HG02763 (cell line): ENCODE measurements around the gene LMBR1L.
A peak's percentile ranks its signal among the peaks of the same experiment; 100 is the strongest.
"Not testable (repeated sequence)": the region's sequence is repeated elsewhere in the genome, so short reads cannot be mapped to it uniquely, and the experiment has no call there.

Source experiments
- ATAC-seq: cut with Tn5 transposase; IDR thresholded peaks from one replicate; pipeline ENCODE4 v1.9.1; 2021; ENCODE audit warnings: mild to moderate bottlenecking, moderate library complexity; ENCODE audit not compliant: unreplicated experiment

The LMBR1L gene, protein sequence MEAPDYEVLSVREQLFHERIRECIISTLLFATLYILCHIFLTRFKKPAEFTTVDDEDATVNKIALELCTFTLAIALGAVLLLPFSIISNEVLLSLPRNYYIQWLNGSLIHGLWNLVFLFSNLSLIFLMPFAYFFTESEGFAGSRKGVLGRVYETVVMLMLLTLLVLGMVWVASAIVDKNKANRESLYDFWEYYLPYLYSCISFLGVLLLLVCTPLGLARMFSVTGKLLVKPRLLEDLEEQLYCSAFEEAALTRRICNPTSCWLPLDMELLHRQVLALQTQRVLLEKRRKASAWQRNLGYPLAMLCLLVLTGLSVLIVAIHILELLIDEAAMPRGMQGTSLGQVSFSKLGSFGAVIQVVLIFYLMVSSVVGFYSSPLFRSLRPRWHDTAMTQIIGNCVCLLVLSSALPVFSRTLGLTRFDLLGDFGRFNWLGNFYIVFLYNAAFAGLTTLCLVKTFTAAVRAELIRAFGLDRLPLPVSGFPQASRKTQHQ

DNA sequence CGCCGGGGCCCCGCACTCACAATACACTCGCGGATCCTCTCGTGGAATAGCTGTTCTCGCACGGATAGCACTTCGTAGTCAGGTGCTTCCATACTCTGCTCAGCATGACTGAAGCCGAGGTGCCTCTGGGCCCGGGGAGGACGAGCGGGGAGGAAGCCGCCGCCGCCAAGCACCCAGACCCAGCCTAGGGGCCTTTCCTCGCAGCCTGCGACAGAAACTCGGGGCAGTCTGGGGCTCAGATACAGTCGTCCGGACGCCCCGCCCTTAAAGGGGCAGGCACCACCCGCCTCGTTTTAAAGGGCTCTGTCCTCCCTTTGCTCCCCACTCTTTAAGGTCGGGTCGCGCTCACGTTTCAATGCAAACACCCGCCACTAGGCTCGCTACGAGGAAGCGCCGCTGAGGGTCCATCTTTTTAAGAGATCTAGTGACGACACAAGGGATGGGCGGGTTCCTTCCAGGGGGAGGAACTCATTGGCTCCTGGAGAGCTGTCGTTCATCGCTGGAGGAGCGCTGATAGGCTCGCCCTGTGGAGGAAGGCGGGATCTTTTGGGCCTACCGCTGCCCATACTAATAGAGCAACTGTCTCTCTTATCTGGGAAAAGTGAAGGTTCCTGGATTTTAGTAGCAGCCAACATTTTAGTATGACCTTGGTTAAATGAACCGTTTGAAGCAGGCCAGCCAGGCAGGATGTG is at the start of gene LMBR1L:
TSS of gene LMBR1L (minus strand) at position 384 of the 692 bp plus-strand sequence. CDS start at position 92, 292 bp downstream.
- ATAC-seq, result peak; percentile 99

GRCh38 chr12:49160399-49160798 is 49.8 kb upstream of the LMBR1L start:
- no peak for ATAC-seq

DNA sequence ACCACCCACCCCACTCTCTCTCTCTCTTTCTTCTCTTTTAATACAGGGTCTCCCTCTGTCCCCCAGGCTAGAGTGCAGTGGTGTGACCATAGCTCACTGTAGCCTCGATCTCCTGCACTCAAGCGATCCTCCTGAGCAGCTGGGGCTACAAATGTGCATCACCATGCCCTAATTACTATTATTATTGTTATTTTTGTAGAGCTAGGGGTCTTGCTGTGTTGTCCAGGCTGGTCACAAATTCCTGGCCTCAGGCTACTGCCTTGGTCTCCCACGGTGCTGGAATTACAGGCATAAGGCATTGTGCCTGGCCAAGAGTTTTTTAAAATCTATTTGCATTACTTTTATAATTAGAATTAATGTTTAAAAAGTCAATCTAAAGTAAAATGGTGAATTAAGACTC is 43.6 kb upstream of the LMBR1L start:
- no peak for ATAC-seq

DNA sequence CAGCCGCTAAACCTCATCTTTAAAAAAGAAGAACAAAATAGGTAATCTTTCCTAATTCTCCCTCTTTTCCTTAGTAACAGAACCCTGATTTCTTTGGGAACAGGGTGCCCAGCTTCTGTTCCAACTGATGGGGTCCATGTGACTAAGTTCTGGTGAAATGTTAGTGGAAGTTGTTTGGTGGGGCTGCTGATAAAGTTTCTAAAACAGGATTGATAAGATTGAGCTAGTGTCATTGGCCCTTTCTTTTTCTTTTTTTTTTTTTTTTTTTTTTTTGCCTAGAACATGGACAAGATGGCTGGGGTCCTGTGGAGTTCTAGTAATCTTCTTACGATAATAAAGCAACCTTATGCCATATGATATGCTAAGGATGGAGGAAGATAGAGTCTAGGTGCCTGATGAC is 36.7 kb upstream of the LMBR1L start:
- no peak for ATAC-seq

DNA sequence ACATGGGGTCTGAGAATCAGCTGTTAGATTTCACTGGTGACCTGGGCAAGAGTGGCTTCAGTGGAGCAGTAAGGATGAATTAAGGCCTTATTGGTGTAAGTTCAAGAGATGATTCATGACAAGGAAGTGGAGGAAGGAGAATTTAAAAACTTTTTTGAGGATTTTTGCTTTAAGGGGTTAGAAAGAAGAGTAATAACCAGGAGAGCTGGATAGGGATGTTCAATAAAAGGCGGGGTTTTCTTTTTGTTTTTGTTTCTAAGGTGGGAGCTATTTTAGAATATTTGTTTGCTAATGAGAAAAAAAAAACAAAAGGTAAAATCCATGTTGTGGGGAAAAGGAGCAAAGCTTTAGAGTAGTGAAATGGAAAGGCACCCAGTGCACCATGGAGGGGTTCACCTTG is 35.8 kb upstream of the LMBR1L start:
- ATAC-seq, result no peak

GRCh38 chr12:49144384-49144783 is 33.7 kb upstream of the LMBR1L start:
- no peak for ATAC-seq

DNA sequence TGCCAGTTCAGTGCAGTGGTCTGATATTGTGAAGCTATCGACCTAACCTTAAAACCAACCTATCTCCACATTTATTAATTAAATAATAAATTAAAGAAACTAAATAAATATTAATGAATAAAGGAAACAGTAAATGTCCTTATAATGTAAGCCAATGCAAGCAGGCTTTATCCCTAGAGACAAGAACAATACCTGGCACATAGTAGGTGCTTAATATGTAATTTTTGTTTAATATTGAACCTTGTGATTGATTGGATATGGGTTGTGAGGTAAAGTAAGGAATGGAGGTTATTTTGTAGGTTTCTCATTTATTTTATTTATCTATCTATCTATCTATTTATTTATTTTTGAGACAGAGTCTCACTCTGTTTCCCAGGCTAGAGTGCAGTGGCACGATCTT is 28.4 kb upstream of the LMBR1L start:
- no peak for ATAC-seq

GRCh38 chr12:49138587-49138986 is 27.9 kb upstream of the LMBR1L start:
- no peak for ATAC-seq

DNA sequence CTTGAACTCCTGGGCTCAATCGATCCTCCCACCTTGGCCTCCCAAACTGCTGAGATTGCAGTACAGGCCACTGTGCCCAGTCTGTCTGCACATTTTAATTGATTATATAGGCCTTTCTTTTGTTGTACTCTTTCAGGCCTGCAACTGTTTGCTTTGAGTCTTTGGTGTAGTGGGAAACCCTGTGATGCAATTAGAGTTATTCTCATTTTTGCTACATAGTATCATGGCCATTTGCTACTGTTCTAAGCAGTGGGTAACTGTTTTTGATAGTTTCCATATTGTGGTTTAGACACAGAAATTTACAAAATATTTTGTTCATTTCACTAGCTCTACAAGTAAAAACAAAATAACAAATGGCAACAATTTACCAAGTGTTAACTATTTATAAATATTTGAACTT is 26.8 kb upstream of the LMBR1L start:
- ATAC-seq, result no peak

- ATAC-seq, result not testable (repeated sequence)
Observed at GRCh38 chr12:49136997-49137396, 26.4 kb upstream of the LMBR1L start.

GRCh38 chr12:49133590-49133989 is 22.9 kb upstream of the LMBR1L start:
- ATAC-seq, result no peak

GRCh38 chr12:49133014-49133413 is 22.4 kb upstream of the LMBR1L start:
- no peak for ATAC-seq

DNA sequence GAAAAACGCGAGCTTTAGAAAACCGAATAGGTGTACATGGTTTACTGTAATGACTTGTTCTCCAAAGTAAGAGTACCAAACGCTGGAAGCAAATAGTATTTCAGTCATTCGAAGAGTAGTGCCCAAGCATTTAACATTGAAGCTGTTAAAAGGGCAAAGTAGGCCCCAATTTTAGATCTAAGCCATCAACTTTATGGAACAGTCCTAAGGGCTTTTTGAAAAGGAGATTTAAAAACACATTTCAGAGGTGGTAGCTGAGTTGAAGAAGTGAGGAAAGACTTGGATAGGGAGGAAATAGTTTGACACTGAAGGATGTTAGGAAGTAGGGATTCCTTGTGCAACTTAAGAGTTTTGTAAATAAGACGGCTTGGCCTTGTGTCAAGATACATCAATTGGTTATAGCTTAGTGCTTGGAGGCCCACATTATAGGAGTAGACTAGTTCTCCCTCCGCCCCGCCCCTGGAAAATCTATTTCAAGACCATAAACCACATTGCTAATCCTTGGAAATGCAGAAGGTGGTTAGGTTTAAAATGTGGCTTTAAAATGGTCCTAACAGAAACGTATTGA is 21.3 kb upstream of the LMBR1L start:
- ATAC-seq, result no peak

GRCh38 chr12:49131051-49131893 is 20.6 kb upstream of the LMBR1L start, which contains the start of gene TUBA1B:
Gene TUBA1B, minus strand, starts transcription at chr12:49131395. Its CDS starts 95 bp downstream, at chr12:49131300.
- ATAC-seq, result peak; percentile 65

GRCh38 chr12:49130151-49131050 is 19.8 kb upstream of the LMBR1L start:
- peak; percentile 46 for ATAC-seq

DNA sequence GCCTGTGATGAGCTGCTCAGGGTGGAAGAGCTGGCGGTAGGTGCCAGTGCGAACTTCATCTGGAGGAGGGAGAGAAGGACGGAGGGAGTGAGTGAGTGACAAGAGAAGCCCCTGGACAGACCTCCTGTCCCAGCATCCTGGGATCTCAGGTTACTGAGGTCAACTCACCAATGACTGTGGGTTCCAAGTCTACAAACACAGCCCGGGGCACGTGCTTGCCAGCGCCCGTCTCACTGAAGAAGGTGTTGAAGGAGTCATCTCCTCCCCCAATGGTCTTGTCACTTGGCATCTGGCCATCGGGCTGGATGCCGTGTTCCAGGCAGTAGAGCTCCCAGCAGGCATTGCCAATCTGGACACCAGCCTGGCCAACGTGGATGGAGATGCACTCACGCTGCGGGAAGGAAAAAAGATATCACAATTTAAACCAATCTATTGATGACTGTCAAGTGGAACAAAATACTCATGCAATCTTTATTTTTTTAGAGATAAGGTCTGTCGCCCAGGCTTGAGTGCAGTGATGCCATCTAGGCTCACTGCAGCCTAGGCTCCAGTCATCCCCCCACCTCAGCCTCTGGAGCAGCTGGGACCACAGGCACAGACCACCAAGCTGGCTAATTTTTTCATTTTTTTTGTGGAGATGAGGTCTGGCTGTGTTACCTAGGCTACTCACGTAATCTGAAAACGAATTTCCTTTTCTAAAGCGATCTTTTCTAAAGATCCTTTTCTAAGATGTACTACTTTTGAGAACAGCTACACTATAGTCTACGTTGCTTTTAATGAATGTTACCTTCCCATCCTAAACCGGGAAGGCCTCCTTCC is 18.9 kb upstream of the LMBR1L start:
- ATAC-seq, result no peak

GRCh38 chr12:49127971-49128370 is 17.3 kb upstream of the LMBR1L start:
- not testable (repeated sequence) for ATAC-seq

DNA sequence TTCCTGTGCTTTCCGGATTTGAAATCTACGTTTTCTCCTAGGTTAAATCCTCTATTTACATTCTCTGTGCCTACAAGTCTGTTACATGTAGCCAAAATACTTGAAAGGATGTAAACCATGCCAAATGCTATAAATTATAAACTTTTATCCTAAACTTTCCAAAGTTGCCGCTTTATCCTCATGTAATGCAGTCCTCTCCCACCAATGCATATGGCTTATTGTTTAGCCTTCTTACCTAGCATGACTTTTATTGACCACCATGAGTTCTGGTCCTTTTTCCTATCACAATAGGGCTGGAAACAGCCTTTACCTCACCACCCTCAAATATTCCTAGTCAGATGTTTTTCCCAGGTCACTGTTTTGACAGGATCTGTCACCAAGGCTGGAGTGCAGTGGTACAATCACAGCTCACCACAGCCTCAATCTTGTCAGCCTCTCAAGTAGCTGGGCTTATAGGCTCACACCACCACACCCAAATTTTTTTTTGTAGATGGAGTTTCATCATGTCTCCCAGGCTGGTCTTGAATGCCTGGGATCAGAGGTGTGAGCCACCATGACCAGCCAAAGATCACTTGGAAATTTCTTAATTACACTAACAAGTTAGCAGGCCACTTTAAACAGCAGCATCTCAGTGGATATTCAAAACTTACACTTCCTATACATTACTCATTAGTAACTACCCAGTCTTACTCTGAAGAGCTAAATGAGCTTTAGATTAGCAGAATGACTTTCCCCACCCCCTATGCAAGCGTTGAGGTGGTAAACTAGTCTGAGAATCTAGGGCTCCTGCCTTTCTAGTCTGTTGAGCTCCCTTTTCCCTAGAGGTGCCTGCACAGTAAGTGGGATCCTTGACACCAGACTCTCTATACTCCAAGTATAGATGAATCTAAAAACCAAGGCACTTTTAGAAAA is 16.5 kb upstream of the LMBR1L start:
- no peak for ATAC-seq
